UCSD-AML1 (cell line): ENCODE measurements around the gene ASPSCR1.
A peak's percentile ranks its signal among the peaks of the same experiment; 100 is the strongest.
"Not testable (repeated sequence)": the region's sequence is repeated elsewhere in the genome, so short reads cannot be mapped to it uniquely, and the experiment has no call there.

Experiments used
- DNase-seq: peaks from one replicate; lab custom pipeline; 2025; ENCODE audit not compliant: unreplicated experiment; lab: John Stamatoyannopoulos, UW

Gene ASPSCR1

GRCh38 chr17:82038796-82039409 lies 61.5 kb downstream of the ASPSCR1 start:
- DNase-seq: not testable (repeated sequence)

GRCh38 chr17:82039695-82040299 lies 62.4 kb downstream of the ASPSCR1 start:
- no peak for DNase-seq

- no peak for DNase-seq
Measured at GRCh38 chr17:82041144-82041814, 63.9 kb downstream of the ASPSCR1 start.

GRCh38 chr17:82042649-82043048 lies 65.2 kb downstream of the ASPSCR1 start:
- DNase-seq: no peak

GRCh38 chr17:82043507-82043906 lies 66.1 kb downstream of the ASPSCR1 start:
- DNase-seq: no peak

GRCh38 chr17:82045936-82046484 lies 68.6 kb downstream of the ASPSCR1 start:
- no peak for DNase-seq

- no peak for DNase-seq
Measured at GRCh38 chr17:82046903-82047302, 69.5 kb downstream of the ASPSCR1 start.

GRCh38 chr17:82047379-82047778 lies 70.0 kb downstream of the ASPSCR1 start:
- DNase-seq: no peak

GRCh38 chr17:82047914-82048570 lies 70.6 kb downstream of the ASPSCR1 start:
- DNase-seq: no peak

GRCh38 chr17:82048571-82048971 lies 71.1 kb downstream of the ASPSCR1 start:
- DNase-seq: no peak

- no peak for DNase-seq
Measured at GRCh38 chr17:82049106-82049505, 71.7 kb downstream of the ASPSCR1 start.

- no peak for DNase-seq
Measured at GRCh38 chr17:82049521-82049971, 72.1 kb downstream of the ASPSCR1 start.

GRCh38 chr17:82050152-82050760 lies 72.8 kb downstream of the ASPSCR1 start:
- no peak for DNase-seq

GRCh38 chr17:82050761-82051641 lies 73.6 kb downstream of the ASPSCR1 start:
- no peak for DNase-seq

- DNase-seq: peak; percentile 78
Measured at GRCh38 chr17:82051776-82052637, 74.6 kb downstream of the ASPSCR1 start, which contains the start of the genes GPS1 and RFNG. Gene GPS1, plus strand, starts transcription at chr17:82051898. Its CDS starts 34 bp downstream, at chr17:82051932. Gene RFNG, minus strand, starts transcription at chr17:82051811. Its CDS starts 45 bp downstream, at chr17:82051766.

- no peak for DNase-seq
Measured at GRCh38 chr17:82052638-82053059, 75.2 kb downstream of the ASPSCR1 start.

GRCh38 chr17:82053130-82053529 lies 75.7 kb downstream of the ASPSCR1 start:
- no peak for DNase-seq

GRCh38 chr17:82053556-82054263 lies 76.3 kb downstream of the ASPSCR1 start:
- DNase-seq: no peak
